22Rv1 (cell line): Measurements from ENCODE around the gene IL2RA.

Experiments used
- H3K27ac ChIP-seq: fragments of 450-650 bp; 2 replicates; pipeline ENCODE4 v1.5.1; 2017
- ZFX ChIP-seq: fragments of 450-650 bp; IDR thresholded peaks from 2 replicates; pipeline ENCODE4 v1.6.1; 2017; ENCODE audit warnings: antibody characterized with exemption, borderline replicate concordance
- TF ChIP-seq, protein P1 (sequence below): fragments of 450-650 bp; IDR thresholded peaks from 2 replicates; pipeline ENCODE4 v1.5.1; 2017; ENCODE audit warnings: mild to moderate bottlenecking

The IL2RA gene

DNA sequence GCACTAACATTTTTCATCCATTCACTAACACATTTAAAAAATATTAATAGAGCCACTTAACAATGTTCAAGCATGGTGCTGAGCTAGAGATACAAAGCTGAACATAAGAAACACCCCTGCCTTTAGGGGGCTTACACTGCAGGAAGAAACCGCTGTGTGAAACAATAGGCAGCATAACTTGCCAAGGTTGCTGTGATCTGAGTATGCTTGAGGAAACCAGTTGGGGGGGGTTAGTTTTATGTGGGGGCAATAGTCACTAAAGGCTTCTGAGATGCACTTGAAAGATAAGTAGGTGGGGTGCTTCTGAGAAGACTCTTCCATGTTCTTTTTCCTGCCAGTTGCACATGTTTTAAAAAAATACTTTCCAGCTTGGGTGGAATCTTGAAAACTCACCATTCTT, 29.5 kb upstream of the IL2RA start:
- TF ChIP-seq ZFX: no peak
- TF ChIP-seq, protein P1, sequence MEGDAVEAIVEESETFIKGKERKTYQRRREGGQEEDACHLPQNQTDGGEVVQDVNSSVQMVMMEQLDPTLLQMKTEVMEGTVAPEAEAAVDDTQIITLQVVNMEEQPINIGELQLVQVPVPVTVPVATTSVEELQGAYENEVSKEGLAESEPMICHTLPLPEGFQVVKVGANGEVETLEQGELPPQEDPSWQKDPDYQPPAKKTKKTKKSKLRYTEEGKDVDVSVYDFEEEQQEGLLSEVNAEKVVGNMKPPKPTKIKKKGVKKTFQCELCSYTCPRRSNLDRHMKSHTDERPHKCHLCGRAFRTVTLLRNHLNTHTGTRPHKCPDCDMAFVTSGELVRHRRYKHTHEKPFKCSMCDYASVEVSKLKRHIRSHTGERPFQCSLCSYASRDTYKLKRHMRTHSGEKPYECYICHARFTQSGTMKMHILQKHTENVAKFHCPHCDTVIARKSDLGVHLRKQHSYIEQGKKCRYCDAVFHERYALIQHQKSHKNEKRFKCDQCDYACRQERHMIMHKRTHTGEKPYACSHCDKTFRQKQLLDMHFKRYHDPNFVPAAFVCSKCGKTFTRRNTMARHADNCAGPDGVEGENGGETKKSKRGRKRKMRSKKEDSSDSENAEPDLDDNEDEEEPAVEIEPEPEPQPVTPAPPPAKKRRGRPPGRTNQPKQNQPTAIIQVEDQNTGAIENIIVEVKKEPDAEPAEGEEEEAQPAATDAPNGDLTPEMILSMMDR: no peak
- no peak overlapping the region for H3K27ac ChIP-seq

DNA sequence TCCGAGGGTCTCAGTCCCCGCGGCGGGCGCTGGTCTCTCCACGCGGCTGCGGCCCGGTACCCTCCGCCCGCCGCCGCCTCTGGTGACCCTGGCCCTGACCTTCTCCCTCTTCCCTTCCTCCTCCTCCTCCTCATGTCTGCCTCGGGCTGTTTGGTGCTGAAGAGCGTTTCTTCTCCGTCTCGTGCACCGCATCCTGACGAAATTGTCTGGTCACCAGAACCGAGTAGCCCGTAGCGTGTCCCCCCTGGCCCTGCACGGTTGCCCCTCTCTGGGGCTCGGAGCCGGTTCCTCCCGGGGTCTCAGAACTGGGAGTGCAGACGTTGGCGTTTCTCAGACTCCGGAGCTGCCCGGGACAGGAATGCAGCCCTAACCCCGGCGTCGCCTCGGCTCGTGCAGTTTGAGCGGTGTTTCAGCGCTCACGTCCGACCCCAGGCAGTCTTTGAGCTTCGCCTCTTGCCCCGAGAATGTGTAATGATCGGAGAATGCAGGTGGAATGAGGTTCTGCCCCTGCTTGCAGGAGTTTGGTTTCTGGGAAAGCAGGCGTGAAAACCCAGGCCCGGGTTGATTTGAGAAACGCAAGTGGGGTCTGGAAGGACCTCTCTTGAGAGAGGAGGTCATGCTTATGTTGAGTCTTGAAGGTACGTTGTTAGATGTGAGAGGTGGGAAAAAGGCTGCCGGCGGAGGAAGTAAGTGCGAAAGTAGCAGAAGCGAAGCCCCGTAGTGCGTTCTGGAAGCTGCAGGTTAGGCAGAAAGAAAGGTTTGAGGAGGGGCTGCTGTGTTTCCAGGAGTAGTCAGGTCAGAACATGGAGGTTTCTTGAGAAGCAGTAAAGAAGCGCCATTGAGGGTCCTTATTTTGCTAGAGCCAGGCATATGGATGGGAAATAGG, 27.4 kb upstream of the IL2RA start:
- H3K27ac ChIP-seq: peak overlapping the region; percentile 58
- TF ChIP-seq, protein P1: no peak
- no peak for TF ChIP-seq ZFX

DNA sequence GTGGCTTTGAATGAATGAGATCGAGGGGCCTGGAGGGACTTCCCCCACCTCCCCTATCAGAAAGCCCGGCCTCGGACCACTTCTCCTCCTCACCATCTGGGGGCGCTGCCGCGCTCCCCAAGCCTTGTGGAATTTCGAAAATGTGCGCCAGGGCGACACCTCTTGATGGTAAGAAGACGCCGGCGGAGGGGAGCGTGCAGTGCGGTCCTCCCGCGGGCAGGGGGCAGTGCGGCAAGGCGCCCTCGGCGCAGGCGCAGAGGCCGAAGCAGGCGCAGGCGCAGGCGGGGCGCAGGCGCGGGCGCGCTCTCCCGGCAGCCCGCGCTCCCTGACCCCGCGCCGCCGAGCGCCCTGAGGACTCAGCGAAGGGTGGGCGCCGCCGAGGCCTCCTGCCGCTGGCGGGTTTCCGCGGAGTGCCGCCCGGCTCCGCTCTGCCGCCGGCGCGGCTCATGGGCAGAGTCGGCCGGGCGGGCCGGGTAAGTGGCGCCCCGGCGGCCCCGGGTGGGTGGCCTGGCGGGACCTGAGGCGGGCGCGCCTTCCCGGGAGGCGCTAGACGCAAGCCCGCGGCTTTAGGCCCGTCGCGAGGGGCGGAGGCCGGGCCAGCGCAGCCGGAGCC, 26.7 kb upstream of the IL2RA start, which contains the start of gene RBM17:
Gene RBM17 (plus strand): TSS at position 314 of the 613 bp plus-strand sequence. CDS start 8,032 bp downstream, outside the sequence.
- H3K27ac ChIP-seq: peak within 1 kb of the TSS; percentile 58
- TF ChIP-seq ZFX: no peak
- TF ChIP-seq, protein P1: peak; percentile 100

DNA sequence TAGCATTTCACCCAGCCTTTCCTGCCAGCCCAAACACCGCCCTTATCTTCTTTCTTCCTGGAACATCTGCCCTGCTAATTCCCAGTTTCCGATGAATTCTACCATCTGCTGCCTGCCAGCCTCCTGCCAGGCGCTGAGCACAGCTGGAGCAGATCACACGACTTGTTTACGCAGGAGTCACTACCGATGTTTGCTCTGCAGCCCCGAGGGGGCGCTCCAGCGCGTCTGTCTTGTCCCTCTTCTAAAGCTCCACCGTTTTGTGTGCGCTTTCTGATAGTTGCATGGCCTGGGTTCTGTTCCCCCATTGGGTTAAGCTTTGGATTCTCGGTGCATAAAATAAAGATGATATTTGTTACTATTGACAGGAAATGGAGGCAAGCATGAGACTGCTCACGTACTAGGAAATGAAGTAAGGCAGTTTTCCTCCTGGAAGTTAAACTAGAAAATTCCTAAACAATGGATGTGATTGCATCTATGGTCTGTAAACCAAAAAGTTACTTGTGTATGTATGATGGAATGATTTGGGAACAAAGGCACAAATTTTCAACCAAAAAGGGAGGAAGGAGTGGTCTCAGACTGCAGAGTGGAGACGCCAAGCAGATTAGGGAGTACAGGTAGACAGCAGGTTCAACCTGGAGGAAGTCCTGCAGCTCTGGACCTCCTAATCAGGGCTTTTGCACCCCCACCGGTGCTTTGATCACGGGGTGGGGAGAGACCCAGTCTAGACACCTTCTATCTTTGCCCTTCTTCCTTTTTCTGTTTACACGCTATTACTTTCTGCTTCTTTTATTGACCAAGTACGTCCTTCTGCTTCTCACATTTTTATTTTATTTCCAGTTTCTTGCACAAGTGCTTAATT, 24.4 kb upstream of the IL2RA start:
- no peak for TF ChIP-seq ZFX
- TF ChIP-seq, protein P1: peak; percentile 96
- no peak overlapping the region for H3K27ac ChIP-seq

DNA sequence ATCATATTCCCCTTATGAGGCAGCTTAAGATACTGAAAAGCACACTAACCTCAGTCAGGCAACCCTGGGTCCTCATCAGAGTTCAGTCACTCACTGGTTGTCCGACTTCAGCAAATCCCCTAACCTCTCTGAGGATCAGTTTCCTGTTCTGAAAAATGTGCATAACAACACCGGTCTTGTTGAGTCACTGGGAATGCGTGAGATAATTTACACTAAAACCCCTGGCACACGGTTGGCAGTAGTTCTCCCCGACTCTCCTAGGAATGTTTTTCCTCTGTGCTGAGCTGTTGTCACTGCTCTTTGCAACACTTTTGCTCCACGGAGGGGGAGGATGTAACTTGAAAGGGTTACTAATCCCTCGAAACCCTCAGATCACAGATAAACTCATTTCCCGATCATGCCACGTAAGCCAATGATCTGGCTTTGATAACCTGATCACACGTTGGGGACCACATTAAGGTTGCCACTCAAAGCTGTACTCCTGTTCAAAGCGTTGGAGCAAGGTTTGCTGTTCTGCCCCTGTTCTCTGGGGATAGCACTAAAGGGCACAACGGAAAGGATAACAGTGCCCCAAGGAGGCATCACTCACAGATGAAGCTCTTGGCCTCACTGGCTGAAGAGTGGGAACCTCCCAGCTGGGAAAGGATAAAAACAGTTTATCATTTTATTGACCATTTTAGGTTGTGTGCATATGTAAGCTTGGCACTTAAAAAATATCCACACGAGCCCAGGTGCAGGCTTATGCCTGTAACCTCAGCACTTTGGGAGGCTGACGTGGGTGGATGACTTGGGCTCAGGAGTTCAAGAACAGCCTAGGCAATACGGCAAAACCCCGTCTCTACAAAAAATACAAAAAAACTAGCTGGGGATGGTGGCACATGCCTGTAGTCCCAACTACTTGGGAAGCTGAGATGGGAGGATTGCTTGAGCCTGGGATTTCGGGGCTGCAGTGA, 21.6 kb upstream of the IL2RA start:
- TF ChIP-seq, protein P1: no peak
- no peak for TF ChIP-seq ZFX
- no peak overlapping the region for H3K27ac ChIP-seq
